Measurements from ENCODE around the gene PIK3C2G. TPM values are rescaled to one million over a fixed set of nuclear protein-coding genes. Genes with fewer than 3 reads are reported as not detected.

PIK3C2G gene
- total RNA-seq, 1 donor from 2014 or later = not detected

DNA sequence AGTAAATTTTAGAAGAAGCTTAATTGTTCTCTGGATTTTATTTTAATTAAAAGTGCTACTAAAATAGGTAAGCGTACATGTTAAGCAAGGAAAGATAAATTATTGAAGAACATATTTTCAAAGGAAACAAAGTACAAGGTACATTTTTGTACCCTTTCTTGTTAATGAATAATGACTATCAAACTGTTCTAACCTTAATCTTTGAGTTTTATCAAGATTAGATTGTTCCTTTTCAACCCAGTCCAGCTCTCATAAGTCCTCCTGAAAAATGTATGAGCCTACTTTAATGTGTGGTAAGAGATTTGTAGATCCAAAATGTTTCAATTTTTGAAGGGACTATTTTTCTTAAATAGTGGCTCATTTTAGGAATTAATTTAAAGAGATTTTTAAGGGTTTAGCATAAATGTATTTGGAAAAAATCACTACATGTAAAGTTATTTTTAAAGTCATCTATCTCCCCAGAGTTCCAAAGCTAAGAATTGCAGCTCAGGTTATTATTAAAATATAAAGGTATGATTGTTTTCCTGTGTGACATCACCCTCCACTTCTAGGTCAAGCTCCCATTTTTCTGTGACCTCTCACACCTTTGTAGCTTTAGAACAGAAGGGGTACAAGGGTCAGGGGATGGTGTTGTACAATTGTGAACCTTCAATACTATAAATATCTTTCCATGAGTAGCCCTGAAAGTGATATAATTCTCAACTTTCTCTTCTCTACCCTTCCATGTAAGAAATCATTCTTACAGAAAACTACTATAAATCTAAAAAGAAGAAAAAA is 1.2 kb upstream of the PIK3C2G start:
- H3K9me3 Mint-ChIP-seq (ENCODE audit: low read depth) = no peaks in the 10 kb centered on the region
- TF ChIP-seq, protein P1, sequence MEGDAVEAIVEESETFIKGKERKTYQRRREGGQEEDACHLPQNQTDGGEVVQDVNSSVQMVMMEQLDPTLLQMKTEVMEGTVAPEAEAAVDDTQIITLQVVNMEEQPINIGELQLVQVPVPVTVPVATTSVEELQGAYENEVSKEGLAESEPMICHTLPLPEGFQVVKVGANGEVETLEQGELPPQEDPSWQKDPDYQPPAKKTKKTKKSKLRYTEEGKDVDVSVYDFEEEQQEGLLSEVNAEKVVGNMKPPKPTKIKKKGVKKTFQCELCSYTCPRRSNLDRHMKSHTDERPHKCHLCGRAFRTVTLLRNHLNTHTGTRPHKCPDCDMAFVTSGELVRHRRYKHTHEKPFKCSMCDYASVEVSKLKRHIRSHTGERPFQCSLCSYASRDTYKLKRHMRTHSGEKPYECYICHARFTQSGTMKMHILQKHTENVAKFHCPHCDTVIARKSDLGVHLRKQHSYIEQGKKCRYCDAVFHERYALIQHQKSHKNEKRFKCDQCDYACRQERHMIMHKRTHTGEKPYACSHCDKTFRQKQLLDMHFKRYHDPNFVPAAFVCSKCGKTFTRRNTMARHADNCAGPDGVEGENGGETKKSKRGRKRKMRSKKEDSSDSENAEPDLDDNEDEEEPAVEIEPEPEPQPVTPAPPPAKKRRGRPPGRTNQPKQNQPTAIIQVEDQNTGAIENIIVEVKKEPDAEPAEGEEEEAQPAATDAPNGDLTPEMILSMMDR (IDR thresholded peaks at IDR 0.05) = no peak
- H3K36me3 Mint-ChIP-seq (ENCODE audit: low read depth) = no peaks in the 10 kb centered on the region
- no peak overlapping the region for H3K4me3 Mint-ChIP-seq (ENCODE audit: unreplicated experiment)
- H3K4me1 Mint-ChIP-seq (ENCODE audit: low read depth) = peaks cover 3% of the 10 kb centered on the region
- no peak overlapping the region for H3K27ac Mint-ChIP-seq (ENCODE audit: unreplicated experiment)
- no peak for DNase-seq (ENCODE audit: low spot score)
- H3K27me3 Mint-ChIP-seq (ENCODE audit: low read depth) = no peaks in the 10 kb centered on the region

DNA sequence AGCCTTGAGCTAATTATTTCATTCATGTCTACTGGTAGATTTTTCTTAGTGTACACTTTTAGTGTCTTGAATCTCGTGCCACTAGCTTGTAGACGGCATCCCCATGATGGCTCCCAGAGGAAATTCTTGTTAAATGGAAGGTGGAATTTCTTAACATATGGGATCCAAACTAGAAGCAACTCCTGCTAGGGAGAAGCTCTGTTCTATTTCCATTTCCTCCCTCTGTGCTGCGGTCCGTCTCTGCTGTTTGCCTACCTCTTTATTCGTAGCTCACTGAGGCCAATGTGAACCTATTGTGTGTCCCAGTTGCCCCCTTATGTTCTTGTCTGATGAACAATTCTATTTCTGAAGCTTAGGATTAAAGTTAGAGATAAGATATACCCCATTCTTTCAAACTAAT is 588 bp downstream of the PIK3C2G start:
- H3K4me3 Mint-ChIP-seq (ENCODE audit: unreplicated experiment) = no peak overlapping the region
- TF ChIP-seq, protein P1 (IDR thresholded peaks at IDR 0.05) = no peak
- H3K4me1 Mint-ChIP-seq (ENCODE audit: low read depth) = peaks cover 3% of the 10 kb centered on the region
- no peaks in the 10 kb centered on the region for H3K36me3 Mint-ChIP-seq (ENCODE audit: low read depth)
- H3K9me3 Mint-ChIP-seq (ENCODE audit: low read depth) = no peaks in the 10 kb centered on the region
- DNase-seq (ENCODE audit: low spot score) = no peak
- H3K27me3 Mint-ChIP-seq (ENCODE audit: low read depth) = no peaks in the 10 kb centered on the region
- no peak overlapping the region for H3K27ac Mint-ChIP-seq (ENCODE audit: unreplicated experiment)

DNA sequence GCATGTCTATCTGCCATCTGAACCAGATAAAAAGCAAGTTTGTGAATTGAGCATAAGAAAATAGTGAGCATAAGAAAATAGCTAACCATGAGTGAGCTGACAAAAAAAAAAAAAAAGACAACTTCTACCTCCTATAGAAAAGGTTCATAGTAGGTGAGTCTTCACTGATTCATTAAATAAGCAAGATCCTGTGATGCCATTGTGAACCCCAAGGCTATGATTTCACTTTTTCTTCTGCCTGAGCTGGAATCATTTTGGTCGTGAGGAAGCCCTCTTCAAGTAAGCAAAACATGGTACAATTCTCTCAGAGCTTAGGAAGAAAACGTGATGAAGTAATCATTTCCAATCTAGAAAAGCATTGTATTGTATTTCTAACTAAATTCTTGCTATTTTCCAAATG is 1.2 kb downstream of the PIK3C2G start:
- H3K4me1 Mint-ChIP-seq (ENCODE audit: low read depth) = peaks cover 3% of the 10 kb centered on the region
- H3K36me3 Mint-ChIP-seq (ENCODE audit: low read depth) = no peaks in the 10 kb centered on the region
- TF ChIP-seq, protein P1 (IDR thresholded peaks at IDR 0.05) = no peak
- no peaks in the 10 kb centered on the region for H3K9me3 Mint-ChIP-seq (ENCODE audit: low read depth)
- H3K4me3 Mint-ChIP-seq (ENCODE audit: unreplicated experiment) = no peak overlapping the region
- no peak for DNase-seq (ENCODE audit: low spot score)
- no peaks in the 10 kb centered on the region for H3K27me3 Mint-ChIP-seq (ENCODE audit: low read depth)
- H3K27ac Mint-ChIP-seq (ENCODE audit: unreplicated experiment) = no peak overlapping the region

DNA sequence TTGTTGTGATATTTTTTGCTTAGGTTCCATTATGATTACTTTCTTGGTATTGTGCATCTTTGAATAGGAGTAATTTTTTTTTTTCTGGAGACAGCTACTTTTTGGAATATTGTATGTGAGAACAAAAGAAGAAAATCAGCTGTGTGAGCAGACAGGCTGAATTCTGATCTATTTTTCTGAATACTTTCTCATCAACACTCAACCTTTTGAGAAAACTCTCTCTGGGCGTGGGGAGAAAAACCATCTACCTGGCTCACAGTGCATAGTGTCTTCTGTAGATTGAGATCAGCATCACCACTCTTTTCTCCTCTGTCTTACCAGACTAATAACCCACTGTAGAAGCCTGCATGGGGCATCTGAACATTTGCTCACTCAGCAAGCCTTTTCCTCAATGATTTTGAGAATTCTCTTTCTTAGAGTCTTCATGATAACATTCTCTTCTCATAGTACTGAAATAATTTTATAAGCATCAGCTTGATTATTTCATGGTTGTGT is 3.3 kb downstream of the PIK3C2G start:
- TF ChIP-seq, protein P1 (IDR thresholded peaks at IDR 0.05) = no peak
- peaks cover 3% of the 10 kb centered on the region for H3K4me1 Mint-ChIP-seq (ENCODE audit: low read depth)

DNA sequence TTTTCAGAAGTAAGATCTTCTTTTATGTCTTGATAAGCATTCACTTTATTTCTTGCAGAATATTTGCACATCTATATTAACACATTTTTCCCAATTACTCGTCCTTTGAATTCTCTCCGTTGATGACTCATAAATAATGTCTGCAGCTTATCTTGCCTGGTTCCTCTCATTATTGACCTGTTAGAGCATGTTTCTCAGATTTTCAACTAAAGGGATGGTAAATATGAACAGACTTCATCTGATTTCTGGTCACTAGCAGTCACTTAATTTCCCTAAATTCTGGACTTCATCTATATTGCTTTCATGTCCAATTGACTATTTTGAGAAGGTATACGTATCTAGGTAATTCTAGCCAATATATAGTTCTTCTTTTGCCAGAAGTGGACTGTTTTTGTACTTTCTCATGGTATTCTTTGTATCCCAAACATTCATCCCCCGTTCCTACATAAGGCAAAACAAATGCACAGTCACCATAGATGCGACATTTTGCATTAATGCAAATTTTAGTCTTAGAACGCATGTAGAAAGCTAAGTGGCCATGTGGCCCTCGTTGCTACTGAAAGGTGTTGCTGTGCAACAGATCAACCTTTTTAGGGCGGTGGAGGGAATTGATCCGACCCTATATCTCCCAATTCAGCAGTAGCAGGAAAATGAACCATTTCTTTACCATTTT is 6.2 kb downstream of the PIK3C2G start:
- DNase-seq (ENCODE audit: low spot score) = no peak
- H3K9me3 Mint-ChIP-seq (ENCODE audit: low read depth) = no peaks in the 10 kb centered on the region
- H3K4me3 Mint-ChIP-seq (ENCODE audit: unreplicated experiment) = no peak overlapping the region
- TF ChIP-seq, protein P1 (IDR thresholded peaks at IDR 0.05) = no peak
- H3K27ac Mint-ChIP-seq (ENCODE audit: unreplicated experiment) = no peak overlapping the region
- no peaks in the 10 kb centered on the region for H3K27me3 Mint-ChIP-seq (ENCODE audit: low read depth)
- H3K4me1 Mint-ChIP-seq (ENCODE audit: low read depth) = peaks cover under 1% of the 10 kb centered on the region
- no peaks in the 10 kb centered on the region for H3K36me3 Mint-ChIP-seq (ENCODE audit: low read depth)

More for the DNA sequence above, 3.3 kb downstream of the PIK3C2G start:
- DNase-seq (ENCODE audit: low spot score) = no peak
- H3K36me3 Mint-ChIP-seq (ENCODE audit: low read depth) = no peaks in the 10 kb centered on the region
- no peak overlapping the region for H3K4me3 Mint-ChIP-seq (ENCODE audit: unreplicated experiment)
- no peaks in the 10 kb centered on the region for H3K27me3 Mint-ChIP-seq (ENCODE audit: low read depth)
- no peak overlapping the region for H3K27ac Mint-ChIP-seq (ENCODE audit: unreplicated experiment)
- no peaks in the 10 kb centered on the region for H3K9me3 Mint-ChIP-seq (ENCODE audit: low read depth)
